RWPE2 (cell line): Measurements from ENCODE around the gene CFAP46.
"Not testable (repeated sequence)": the region's sequence is repeated elsewhere in the genome, so short reads cannot be mapped to it uniquely, and the experiment has no call there.

Experiments
- ATAC-seq: fragments of 200-7000 bp; cut with Tn5 transposase; 3 replicates; pipeline ENCODE4 v1.9.1; 2021; ENCODE audit warnings: low read depth
- DNase-seq: peaks from one replicate; pipeline ENCODE4 v3.0.0-alpha.2; 2020; ENCODE audit warnings: low spot score
- H3K27ac ChIP-seq: fragments of 450-650 bp; 2 replicates; pipeline ENCODE4 v1.5.1; 2017; ENCODE audit warnings: mild to moderate bottlenecking; ENCODE audit not compliant: poor library complexity, severe bottlenecking
- H3K27me3 ChIP-seq: fragments of 250-450 bp; sonication (Bioruptor Pico); 2 replicates; pipeline ENCODE4 v1.5.1; 2021; ENCODE audit warnings: mild to moderate bottlenecking, moderate library complexity; ENCODE audit not compliant: insufficient read depth, poor library complexity, severe bottlenecking
- H3K36me3 ChIP-seq: fragments of 250-450 bp; sonication (Bioruptor Pico); 2 replicates; pipeline ENCODE4 v1.5.1; 2020; ENCODE audit warnings: low read depth, mild to moderate bottlenecking, moderate library complexity
- H3K4me1 ChIP-seq: fragments of 250-450 bp; sonication (Bioruptor Pico); 2 replicates; pipeline ENCODE4 v1.5.1; 2021; ENCODE audit warnings: mild to moderate bottlenecking, moderate library complexity; ENCODE audit not compliant: insufficient read depth, poor library complexity, severe bottlenecking
- H3K4me3 ChIP-seq: fragments of 250-450 bp; sonication (Bioruptor Pico); 2 replicates; pipeline ENCODE4 v1.5.1; 2021; ENCODE audit warnings: mild to moderate bottlenecking, moderate library complexity; ENCODE audit not compliant: severe bottlenecking
- H3K9me3 ChIP-seq: fragments of 250-450 bp; sonication (Bioruptor Pico); 2 replicates; pipeline ENCODE4 v1.5.1; 2021; ENCODE audit warnings: mild to moderate bottlenecking, moderate library complexity; ENCODE audit not compliant: severe bottlenecking
- TF ChIP-seq, protein P1 (sequence below): fragments of 450-650 bp; IDR thresholded peaks from one replicate; pipeline ENCODE4 v1.5.1; 2017; ENCODE audit warnings: mild to moderate bottlenecking, moderate library complexity; ENCODE audit not compliant: poor library complexity, severe bottlenecking

CFAP46 gene

GRCh38 chr10:132845041-132845551 lies 97.3 kb downstream of the CFAP46 start:
- DNase-seq (peak; percentile 49), ATAC-seq (no peak)
- TF ChIP-seq, protein P1, sequence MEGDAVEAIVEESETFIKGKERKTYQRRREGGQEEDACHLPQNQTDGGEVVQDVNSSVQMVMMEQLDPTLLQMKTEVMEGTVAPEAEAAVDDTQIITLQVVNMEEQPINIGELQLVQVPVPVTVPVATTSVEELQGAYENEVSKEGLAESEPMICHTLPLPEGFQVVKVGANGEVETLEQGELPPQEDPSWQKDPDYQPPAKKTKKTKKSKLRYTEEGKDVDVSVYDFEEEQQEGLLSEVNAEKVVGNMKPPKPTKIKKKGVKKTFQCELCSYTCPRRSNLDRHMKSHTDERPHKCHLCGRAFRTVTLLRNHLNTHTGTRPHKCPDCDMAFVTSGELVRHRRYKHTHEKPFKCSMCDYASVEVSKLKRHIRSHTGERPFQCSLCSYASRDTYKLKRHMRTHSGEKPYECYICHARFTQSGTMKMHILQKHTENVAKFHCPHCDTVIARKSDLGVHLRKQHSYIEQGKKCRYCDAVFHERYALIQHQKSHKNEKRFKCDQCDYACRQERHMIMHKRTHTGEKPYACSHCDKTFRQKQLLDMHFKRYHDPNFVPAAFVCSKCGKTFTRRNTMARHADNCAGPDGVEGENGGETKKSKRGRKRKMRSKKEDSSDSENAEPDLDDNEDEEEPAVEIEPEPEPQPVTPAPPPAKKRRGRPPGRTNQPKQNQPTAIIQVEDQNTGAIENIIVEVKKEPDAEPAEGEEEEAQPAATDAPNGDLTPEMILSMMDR, result no peak
- no peak overlapping the region for H3K4me3 ChIP-seq
- H3K4me1 ChIP-seq, result no peaks in the 10 kb centered on the region
- no peaks in the 10 kb centered on the region for H3K9me3 ChIP-seq
- peaks cover 23% of the 10 kb centered on the region for H3K27me3 ChIP-seq
- no peak overlapping the region for H3K27ac ChIP-seq
- H3K36me3 ChIP-seq, result no peaks in the 10 kb centered on the region

GRCh38 chr10:132844069-132844809 lies 98.1 kb downstream of the CFAP46 start:
- H3K27ac ChIP-seq, result no peak overlapping the region
- TF ChIP-seq, protein P1, result no peak
- no peaks in the 10 kb centered on the region for H3K36me3 ChIP-seq
- no peaks in the 10 kb centered on the region for H3K4me1 ChIP-seq
- H3K9me3 ChIP-seq, result no peaks in the 10 kb centered on the region
- ATAC-seq, result no peak
- H3K4me3 ChIP-seq, result no peak overlapping the region
- H3K27me3 ChIP-seq, result peaks cover 23% of the 10 kb centered on the region
- DNase-seq, result peak; percentile 45

DNA sequence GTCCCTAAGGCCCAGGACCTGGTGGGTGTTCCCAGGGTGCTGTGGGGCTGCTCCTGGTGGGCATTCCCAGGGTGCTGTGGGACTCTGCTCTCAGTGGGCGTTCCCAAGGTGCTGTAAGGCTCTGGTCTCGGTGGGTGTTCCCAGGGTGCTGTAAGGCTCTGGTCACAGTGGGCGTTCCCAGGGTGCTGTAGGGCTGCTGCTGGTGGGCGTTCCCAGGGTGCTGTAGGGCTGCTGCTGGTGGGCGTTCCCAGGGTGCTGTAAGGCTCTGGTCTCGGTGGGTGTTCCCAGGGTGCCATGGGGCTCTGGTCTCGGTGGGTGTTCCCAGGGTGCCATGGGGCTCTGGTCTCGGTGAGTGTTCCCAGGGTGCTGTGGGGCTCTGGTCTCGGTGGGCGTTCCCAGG lies 99.1 kb downstream of the CFAP46 start:
- H3K4me3 ChIP-seq, ATAC-seq, H3K9me3 ChIP-seq, H3K27ac ChIP-seq, DNase-seq, H3K4me1 ChIP-seq, H3K36me3 ChIP-seq: not testable (repeated sequence)
- peaks cover 17% of the 10 kb centered on the region for H3K27me3 ChIP-seq

- TF ChIP-seq, protein P1, result no peak
- no peak for DNase-seq
- H3K9me3 ChIP-seq, result no peaks in the 10 kb centered on the region
- H3K4me3 ChIP-seq, result no peak overlapping the region
- no peaks in the 10 kb centered on the region for H3K36me3 ChIP-seq
- no peaks in the 10 kb centered on the region for H3K4me1 ChIP-seq
- H3K27ac ChIP-seq, result no peak overlapping the region
- no peak for ATAC-seq
- H3K27me3 ChIP-seq, result peaks cover 9% of the 10 kb centered on the region
Observed at GRCh38 chr10:132842397-132842796, 100.0 kb downstream of the CFAP46 start.

GRCh38 chr10:132841615-132841975 lies 100.8 kb downstream of the CFAP46 start:
- Histone ChIP-seq H3K27me3 (peaks cover under 1% of the 10 kb centered on the region), H3K9me3 (no peaks in the 10 kb centered on the region), H3K4me3 (no peak overlapping the region), H3K27ac (no peak overlapping the region), H3K4me1 (no peaks in the 10 kb centered on the region), H3K36me3 (no peaks in the 10 kb centered on the region)
- TF ChIP-seq, protein P1, result no peak
- no peak for ATAC-seq
- DNase-seq, result no peak
